ENCODE data around the gene EPS8.

EPS8 gene

DNA sequence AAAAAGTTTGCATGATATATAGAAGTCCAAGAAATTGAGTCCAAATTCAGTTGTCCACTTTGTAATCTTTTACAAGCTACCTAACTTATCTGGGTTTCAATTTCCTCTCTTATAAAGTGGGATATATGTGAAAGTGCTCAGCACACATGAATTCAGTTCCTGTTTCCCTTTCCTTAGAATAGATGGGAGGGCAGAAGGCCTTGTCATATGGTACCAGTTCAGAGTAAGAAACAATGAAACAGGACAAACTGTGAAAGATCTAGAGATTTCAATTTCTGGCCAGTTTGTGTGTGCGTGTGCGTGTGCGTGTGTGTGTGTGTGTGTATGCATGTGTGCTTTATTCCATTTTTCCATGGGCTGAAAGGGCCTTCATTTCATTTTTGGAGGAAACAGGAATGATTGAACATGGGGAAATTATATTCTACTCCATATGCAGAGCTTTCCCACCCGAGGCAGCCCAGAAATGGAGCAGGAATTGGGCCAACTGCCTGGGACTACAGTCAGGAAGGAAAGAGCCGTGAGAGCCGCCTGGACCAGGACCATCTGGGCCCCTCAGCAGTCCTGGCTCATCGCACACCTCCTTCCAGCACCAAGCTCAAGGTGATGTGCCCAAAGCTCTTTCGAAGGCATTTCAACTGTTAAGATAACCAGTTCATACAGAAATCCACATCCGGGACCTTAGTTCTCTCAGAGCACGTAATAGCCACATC lies 183.2 kb downstream of the EPS8 start:
- no peaks in the 10 kb centered on the region for H3K9me3 Mint-ChIP-seq
- no peak overlapping the region for H3K27ac Mint-ChIP-seq
- no peaks in the 10 kb centered on the region for H3K36me3 Mint-ChIP-seq
- peaks cover 3% of the 10 kb centered on the region for H3K27me3 Mint-ChIP-seq
- peaks cover 3% of the 10 kb centered on the region for H3K4me1 Mint-ChIP-seq
- no peak overlapping the region for H3K4me3 Mint-ChIP-seq

DNA sequence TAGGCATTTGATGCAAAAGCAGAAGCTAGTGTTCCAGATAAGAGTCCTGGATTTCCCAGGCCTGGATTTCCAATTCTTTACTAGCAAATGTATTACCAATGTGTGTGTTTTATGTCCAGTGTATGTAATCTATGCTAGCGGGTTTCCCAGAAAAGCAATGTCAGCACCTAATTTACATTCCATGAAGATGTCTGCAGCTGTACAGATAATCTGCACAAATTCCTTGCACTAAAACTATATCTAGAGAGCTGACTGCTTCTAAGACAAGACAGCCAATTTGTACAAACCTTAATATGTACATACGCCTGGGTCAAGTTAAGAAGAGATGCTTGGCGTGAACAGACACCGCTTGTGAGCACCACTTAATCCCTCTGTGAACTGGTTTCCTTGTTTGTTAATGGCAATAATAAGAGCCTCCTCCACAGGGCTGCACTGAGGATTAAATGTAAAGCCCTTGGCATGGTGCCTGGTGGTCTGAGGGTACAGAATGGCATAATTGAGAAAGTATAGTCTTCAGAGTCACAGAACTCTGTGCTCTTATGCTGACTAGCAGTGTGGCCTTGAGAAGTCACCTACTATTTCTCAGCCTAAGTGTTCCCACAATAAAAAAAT lies 185.6 kb downstream of the EPS8 start:
- Mint-ChIP-seq H3K4me3 (no peak overlapping the region), H3K27me3 (no peaks in the 10 kb centered on the region), H3K9me3 (no peaks in the 10 kb centered on the region), H3K4me1 (peaks cover 3% of the 10 kb centered on the region), H3K36me3 (no peaks in the 10 kb centered on the region), H3K27ac (no peak overlapping the region)

DNA sequence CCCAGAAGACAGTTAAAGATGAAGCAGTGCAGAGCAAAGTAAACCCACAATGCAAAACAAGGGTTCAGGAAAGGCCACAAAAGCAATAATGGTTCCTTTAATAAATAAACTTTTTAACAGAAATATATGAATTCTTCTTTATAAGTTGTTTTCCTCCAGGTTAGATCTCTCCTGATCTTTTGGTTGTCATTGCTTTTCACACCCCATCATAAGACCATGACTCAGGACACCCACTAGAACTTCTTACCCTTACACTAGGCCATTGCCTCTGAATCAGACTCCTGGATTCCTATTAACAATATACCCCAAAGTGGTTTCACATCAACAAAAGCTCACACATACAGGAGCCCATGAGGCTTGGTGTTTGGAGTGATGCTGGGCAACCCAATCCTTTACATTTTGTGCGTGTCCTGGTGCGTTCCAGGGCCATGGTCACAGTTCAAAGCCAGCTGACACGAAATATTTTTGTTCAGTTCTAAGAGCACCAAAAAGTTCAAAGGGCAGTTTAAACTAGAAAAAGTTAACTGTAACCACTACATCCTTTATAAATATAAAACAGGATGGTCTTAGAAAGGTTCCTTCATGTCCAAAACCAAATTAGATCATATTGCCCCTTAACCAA lies 187.0 kb downstream of the EPS8 start:
- Mint-ChIP-seq H3K4me3 (no peak overlapping the region), H3K36me3 (no peaks in the 10 kb centered on the region), H3K9me3 (no peaks in the 10 kb centered on the region), H3K4me1 (peaks cover 3% of the 10 kb centered on the region), H3K27me3 (no peaks in the 10 kb centered on the region), H3K27ac (no peak overlapping the region)

DNA sequence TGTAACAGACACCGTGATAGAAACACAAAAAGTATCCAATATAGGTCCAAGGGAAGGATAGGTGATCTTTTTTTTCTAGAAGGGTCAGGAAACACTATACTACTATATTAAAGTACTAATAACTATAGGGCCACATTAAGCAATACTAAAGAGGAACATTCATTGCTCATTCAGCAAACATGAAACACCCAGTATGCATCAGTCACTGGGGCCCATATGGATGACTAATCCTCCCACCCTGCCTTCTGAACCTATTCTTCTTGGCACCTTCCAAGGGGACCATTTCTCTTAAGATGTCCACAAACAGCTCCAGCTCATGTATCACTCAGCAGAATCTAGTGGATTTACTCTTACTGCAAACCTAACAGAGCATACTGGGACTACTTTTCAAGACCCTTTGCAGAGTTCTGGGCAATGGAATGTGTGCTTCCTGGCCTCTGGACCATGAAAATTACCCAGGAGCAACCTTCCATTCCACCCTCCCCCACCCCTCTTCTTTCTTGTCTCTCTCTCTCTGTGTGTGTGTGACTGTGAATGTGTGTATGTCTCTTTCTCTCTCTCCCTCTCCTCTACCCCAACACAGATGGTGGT lies 187.9 kb downstream of the EPS8 start:
- no peaks in the 10 kb centered on the region for H3K36me3 Mint-ChIP-seq
- no peak overlapping the region for H3K4me3 Mint-ChIP-seq
- H3K27ac Mint-ChIP-seq, result no peak overlapping the region
- H3K27me3 Mint-ChIP-seq, result no peaks in the 10 kb centered on the region
- H3K4me1 Mint-ChIP-seq, result peaks cover 3% of the 10 kb centered on the region
- H3K9me3 Mint-ChIP-seq, result no peaks in the 10 kb centered on the region

DNA sequence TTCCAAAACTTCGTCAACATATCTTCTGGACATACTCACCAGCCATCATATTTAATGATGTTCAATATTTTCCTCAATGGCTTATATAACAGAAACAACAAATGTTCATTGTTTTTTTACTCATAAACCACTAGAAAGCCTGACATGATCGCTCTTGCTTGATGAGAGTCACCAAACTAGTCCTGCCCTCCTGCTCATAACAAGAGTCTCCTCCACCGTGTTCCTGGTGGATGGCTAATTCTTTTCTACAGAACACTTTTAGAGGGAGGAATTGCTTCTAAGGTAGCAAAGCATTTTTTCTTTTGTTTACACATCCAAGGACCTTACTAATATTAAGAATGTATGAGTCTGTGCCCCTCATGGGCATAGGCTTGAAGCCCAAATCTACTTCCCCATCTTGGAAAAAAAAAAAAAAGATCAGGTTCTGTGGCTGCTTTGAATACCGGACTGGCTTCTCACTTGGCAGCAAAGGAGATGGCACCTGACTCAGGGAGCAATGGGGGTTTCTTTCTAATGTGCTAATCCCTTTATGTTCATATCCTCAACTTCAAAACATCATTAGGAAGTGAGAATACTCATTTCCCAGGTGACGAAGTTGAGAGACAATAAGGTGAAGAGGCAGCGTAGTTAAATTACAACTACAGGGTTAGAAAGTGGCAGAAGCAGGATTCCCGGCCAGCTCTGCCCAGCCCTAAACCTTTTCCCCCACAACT lies 188.8 kb downstream of the EPS8 start:
- H3K4me1 Mint-ChIP-seq, result peaks cover 3% of the 10 kb centered on the region
- H3K4me3 Mint-ChIP-seq, result no peak overlapping the region
- no peak overlapping the region for H3K27ac Mint-ChIP-seq
- H3K27me3 Mint-ChIP-seq, result no peaks in the 10 kb centered on the region
- H3K9me3 Mint-ChIP-seq, result no peaks in the 10 kb centered on the region
- H3K36me3 Mint-ChIP-seq, result peaks cover 3% of the 10 kb centered on the region

DNA sequence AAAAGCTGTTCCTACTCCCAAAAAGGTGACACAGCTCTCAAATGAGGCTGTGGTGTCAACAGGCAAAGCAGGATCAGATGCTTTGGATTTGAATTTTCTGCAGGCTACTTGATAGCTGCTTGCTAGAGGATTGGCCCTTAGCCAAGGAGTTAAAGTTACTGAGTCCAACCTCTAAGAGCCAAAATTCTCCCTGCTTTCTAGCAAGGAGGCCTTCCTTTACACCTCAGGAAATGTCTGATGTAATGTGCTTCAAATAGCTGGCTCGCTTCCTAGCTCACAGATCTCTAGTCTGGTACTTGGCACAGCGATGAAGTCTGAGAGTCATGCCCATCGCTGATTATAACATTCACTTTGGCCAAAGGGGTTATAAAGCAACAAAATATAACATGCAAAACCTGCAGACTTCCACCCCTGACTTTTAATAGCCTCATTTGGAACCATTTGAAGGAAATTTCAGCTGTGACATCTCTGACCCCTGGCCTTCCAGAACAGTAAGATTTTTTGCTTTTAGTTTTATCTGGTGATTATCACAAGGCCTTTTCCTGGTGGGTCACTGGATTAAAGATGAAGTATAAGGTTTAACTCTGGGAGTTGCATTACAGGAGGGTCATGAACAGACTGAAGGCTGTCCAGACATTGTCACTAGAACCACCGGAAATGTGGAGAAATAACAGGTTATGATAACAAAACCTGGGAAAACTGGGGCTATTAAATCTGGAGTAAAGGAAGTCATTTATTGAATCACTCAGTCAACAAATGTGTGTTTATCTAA lies 189.7 kb downstream of the EPS8 start:
- Mint-ChIP-seq H3K27ac (no peak overlapping the region), H3K4me3 (no peak overlapping the region), H3K4me1 (peaks cover 3% of the 10 kb centered on the region), H3K27me3 (no peaks in the 10 kb centered on the region), H3K9me3 (no peaks in the 10 kb centered on the region), H3K36me3 (peaks cover 3% of the 10 kb centered on the region)

DNA sequence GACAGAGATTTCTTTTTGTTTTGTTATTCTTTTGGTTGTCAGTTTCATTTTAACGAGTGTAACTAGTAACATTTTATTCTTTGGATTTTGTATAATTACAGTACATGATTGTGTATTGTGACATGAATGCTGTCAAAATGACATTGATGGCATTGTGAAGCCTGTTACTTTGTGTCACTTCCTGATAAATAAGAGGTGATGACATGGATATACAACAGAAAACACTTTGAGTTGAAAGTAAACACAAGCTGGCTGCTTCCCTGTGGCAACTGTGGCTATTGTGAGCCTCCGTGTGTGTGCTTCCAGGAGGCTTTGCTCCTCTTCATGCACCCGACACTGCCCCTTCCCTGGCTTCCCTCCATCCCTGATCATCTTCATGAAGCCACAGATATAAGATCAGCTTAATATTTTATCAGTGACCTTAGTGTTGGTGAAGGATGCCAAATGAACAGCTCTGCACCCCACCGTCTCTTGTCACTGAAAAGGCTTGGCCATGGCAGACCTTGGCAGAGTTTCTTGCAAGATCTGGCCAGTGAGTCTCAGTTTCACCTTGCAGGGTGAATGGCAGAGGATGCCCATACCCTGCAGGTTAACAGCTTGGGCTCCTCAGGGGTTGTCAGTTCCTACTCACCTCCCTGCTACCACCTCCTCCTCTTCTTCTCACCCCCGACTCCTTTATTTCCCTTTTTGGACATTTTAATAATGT lies 191.9 kb downstream of the EPS8 start:
- Mint-ChIP-seq H3K36me3 (peaks cover 3% of the 10 kb centered on the region), H3K4me1 (peaks cover 3% of the 10 kb centered on the region), H3K9me3 (no peaks in the 10 kb centered on the region), H3K4me3 (no peak overlapping the region), H3K27me3 (no peaks in the 10 kb centered on the region), H3K27ac (no peak overlapping the region)

DNA sequence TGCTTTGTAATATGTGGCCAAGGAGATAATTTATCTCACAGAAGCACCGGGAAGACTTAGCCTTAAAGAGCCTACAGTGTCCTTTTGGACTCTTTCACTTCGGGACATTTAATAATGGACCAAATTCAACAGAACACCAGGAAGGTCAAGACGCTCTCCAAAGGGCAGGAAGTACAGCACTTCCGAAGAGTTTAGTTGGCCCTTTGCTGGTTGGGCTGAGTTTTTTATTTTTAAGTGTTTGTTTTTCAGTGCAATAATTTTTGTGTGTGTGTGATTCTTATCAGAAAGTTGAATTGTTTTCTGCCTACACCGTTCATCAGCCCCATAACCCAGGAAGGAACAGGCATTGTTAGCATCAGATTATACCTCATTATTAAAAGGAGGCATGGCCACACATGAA lies 193.0 kb downstream of the EPS8 start:
- Mint-ChIP-seq H3K27ac (no peak overlapping the region), H3K36me3 (peaks cover 3% of the 10 kb centered on the region), H3K9me3 (no peaks in the 10 kb centered on the region), H3K4me1 (no peaks in the 10 kb centered on the region), H3K27me3 (no peaks in the 10 kb centered on the region), H3K4me3 (no peak overlapping the region)

DNA sequence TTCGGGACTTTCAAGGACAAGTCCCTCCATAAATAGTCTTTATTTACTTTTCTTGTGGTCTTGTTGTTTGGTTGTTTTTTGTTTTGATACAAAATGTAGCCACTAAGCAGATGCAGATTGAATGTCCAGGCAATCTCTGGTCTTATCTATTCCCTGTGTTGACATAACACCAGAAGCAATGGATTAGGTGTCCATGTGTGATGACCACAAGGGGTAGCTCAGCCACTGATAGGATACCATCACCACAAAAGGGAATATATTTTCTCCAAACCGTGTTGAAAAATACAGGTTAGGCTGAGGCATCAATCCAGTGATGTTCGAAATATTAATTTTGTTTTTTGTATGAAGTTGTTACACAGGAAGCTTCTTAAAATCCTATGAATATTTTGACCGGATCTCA lies 196.3 kb downstream of the EPS8 start:
- Mint-ChIP-seq H3K36me3 (peaks cover 3% of the 10 kb centered on the region), H3K27ac (no peak overlapping the region), H3K9me3 (no peaks in the 10 kb centered on the region), H3K4me3 (no peak overlapping the region), H3K27me3 (peaks cover 1% of the 10 kb centered on the region), H3K4me1 (peaks cover 12% of the 10 kb centered on the region)

DNA sequence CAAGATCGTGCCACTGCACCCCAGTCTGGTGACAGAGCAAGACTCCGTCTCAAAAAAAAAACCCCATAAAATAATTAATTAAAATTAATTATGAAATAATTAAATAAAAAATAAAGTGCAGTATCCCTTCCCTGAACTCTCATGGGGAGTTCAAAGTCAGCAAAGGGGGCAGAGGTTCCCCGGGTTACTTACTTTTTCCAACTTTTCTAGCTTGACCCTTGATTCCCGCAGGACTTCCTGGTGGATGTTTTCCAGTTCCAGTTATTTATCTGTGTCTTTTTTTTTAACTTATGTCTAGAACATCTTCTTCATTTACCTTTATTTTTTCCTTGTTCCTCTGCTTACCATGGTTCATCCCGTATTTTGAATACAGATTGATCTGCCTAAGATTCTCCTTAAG lies 197.4 kb downstream of the EPS8 start:
- Mint-ChIP-seq H3K9me3 (no peaks in the 10 kb centered on the region), H3K36me3 (peaks cover 3% of the 10 kb centered on the region), H3K4me1 (peaks cover 12% of the 10 kb centered on the region), H3K27ac (no peak overlapping the region), H3K27me3 (peaks cover 1% of the 10 kb centered on the region), H3K4me3 (no peak overlapping the region)

DNA sequence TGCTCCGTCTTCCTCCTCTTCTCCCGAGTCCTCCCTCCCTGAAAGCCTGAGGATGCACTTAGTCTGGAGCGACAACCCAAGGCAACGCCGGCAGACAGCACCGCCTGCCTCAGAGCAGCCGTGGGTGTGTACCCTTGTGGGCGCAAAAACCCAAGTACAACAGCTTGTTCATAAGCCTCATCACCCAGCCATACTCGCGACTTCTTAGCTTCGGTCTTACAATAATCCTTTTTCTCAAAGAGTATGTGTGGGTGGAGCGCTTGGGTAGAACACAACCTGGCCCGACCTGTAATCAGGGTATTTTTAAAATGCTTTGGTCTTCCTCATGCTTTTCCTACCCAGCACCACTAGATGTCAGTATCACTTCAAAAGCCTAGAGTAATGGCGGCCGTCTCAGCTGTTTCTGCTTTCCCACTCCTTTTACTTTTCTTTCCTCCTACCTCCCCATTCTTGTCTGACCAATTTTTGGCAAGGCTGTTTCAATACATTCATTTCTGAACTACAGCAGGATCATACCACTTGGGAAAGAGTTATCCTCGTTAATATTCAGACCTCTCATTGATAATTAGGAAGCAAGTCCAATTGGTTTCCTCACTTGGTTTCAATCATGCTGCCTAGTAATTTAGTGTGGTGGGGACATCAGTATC lies 198.9 kb downstream of the EPS8 start:
- Mint-ChIP-seq H3K27me3 (peaks cover 1% of the 10 kb centered on the region), H3K27ac (peak overlapping the region; percentile 53), H3K4me1 (peaks cover 12% of the 10 kb centered on the region), H3K4me3 (peak overlapping the region; percentile 80), H3K36me3 (no peaks in the 10 kb centered on the region), H3K9me3 (no peaks in the 10 kb centered on the region)

DNA sequence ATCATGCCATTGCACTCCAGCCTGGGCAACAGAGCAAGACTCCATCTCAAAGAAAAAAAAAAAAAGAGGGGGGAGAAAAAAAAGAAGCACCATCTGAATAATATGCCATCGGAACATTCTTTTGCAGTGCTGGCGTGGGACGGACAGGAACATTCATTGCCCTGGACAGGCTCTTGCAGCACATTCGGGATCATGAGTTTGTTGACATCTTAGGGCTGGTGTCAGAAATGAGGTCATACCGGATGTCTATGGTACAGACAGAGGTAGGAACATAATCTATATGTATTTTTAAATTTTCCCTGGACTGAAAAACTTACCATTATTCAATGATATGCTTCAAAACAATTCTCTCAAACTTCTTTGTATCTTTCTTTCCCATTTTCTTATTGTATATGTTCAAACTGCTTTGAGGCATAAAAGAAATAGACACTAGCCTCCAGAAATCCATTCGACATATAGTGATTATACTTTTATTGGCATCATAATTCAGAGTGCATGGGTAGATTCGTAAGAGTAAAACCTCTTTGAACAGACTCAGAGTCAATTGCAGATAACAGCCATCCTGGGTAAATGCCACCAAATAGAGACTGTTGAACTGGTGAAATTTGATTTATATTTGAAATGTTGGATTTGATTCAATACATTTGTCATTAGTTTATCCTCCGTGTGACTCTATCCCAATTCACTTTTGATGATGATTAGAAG lies 199.7 kb downstream of the EPS8 start:
- Mint-ChIP-seq H3K27ac (no peak overlapping the region), H3K36me3 (no peaks in the 10 kb centered on the region), H3K9me3 (no peaks in the 10 kb centered on the region), H3K27me3 (peaks cover 1% of the 10 kb centered on the region), H3K4me3 (peak overlapping the region; percentile 80), H3K4me1 (peaks cover 12% of the 10 kb centered on the region)

DNA sequence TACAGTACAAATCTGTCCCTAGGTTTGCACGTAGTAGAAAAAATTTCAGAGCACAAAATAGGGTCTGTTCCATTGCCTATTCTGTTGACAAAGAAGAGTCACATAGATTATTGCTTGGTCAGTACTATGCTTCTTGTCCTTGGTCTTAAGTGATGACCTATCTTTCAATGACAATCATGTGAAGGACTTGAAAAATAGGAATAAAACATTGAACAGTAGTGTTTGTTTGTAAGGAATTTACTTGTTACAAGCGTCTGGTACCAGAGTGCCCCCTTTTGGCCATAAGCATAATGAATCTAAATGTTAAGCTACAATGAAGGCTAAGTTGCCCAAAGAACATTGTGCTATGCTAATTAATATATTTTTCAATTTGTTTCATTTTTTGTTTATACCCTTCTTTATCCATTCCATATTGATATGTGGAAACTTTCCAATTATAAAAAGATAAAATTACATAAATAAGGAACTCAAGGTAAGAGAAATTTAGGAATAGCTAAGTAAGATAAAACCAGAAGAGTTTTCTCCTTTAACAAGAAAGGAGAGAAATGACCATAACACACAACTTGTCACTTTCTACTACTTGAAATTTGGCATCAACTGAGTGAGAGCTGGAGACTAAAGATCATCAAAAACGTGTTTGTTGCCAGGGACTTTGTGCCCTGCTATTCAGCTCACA lies 204.7 kb downstream of the EPS8 start:
- H3K36me3 Mint-ChIP-seq, result peaks cover 9% of the 10 kb centered on the region
- H3K4me1 Mint-ChIP-seq, result peaks cover 18% of the 10 kb centered on the region
- H3K27me3 Mint-ChIP-seq, result no peaks in the 10 kb centered on the region
- no peak overlapping the region for H3K27ac Mint-ChIP-seq
- H3K9me3 Mint-ChIP-seq, result no peaks in the 10 kb centered on the region
- no peak overlapping the region for H3K4me3 Mint-ChIP-seq
